Gastroesophageal sphincter (tissue), 4 donors: Measurements from ENCODE around the gene NKAIN4. TPM values are rescaled to one million over a fixed set of nuclear protein-coding genes. Genes with fewer than 3 reads are reported as not detected.

Experiments
- ATAC-seq: fragments of 150-250 bp; one replicate; pipeline ENCODE4 v1.9.1; 2016; ENCODE audit warnings: mild to moderate bottlenecking, moderate library complexity
- H3K27ac ChIP-seq, 4 donors: fragments of 200-600 bp; sonication (generic) in 3 of 4; 1 replicate in 3 of 4; 2 replicates in 1 of 4; pipeline ENCODE4 v1.5.1; 2016 to 2019
- H3K27me3 ChIP-seq: fragments of 200-600 bp; sonication (generic); one replicate; pipeline ENCODE4 v1.5.1; 2019
- H3K36me3 ChIP-seq, 2 donors: fragments of 200-600 bp; sonication (generic); one replicate each; pipeline ENCODE4 v1.5.1; 2019; ENCODE audit warnings: control low read depth in 1 of 2
- H3K4me1 ChIP-seq, 3 donors: fragments of 200-600 bp; sonication (generic); 1 replicate in 2 of 3; 2 replicates in 1 of 3; pipeline ENCODE4 v1.5.1; 2016 to 2019; ENCODE audit warnings: control low read depth in 2 of 3
- H3K4me3 ChIP-seq, 2 donors: fragments of 200-600 bp; sonication (generic); one replicate each; pipeline ENCODE4 v1.5.1; 2019; ENCODE audit warnings: mild to moderate bottlenecking in 1 of 2, moderate library complexity in 1 of 2
- H3K9me3 ChIP-seq, 3 donors: fragments of 200-600 bp; sonication (generic); one replicate each; pipeline ENCODE4 v1.5.1; 2017 to 2019; ENCODE audit warnings: control low read depth in 2 of 3
- EP300 ChIP-seq: sonication (generic); formaldehyde crosslinking; IDR thresholded peaks from one replicate; pipeline ENCODE4 v1.6.1; 2017; ENCODE audit warnings: antibody characterized with exemption, mild to moderate bottlenecking
- POLR2A ChIP-seq, 2 donors: fragments of 450-650 bp; IDR thresholded peaks; one replicate each; pipeline ENCODE4 v1.6.1; 2017; ENCODE audit warnings: antibody characterized with exemption in 2 of 2, mild to moderate bottlenecking in 2 of 2, moderate library complexity in 1 of 2
- POLR2AphosphoS5 ChIP-seq: sonication (generic); formaldehyde crosslinking; IDR thresholded peaks from one replicate; pipeline ENCODE4 v1.6.1; 2017; ENCODE audit warnings: antibody characterized with exemption
- WGBS, 2 donors: methylation state at CpG; one replicate each; pipeline ENCODE4 v1.1.5; 2018; ENCODE audit warnings: low coverage in 1 of 2; 5-methylcytosine and 5-hydroxymethylcytosine counted together
- total RNA-seq, 4 donors: library from RNA; depleted of rRNA; stranded (reverse); fragments of >200 nt; gene quantifications; one replicate each; pipeline ENCODE4 v1.1.0, GENCODE V29; 2016
- TF ChIP-seq, protein P1 (sequence below), 4 experiments: fragments of 200-600 bp in 2 of 4; fragments of 450-650 bp in 2 of 4; sonication (generic) in 1 of 4; IDR thresholded peaks; one replicate each; pipeline ENCODE4 v1.5.1; 2017 to 2019; ENCODE audit warnings: antibody characterized with exemption in 4 of 4, mild to moderate bottlenecking in 2 of 4, moderate library complexity in 2 of 4

Gene NKAIN4
- total RNA-seq, 4 donors from 2014 or later, result 2.3 TPM; not detected in 3

DNA sequence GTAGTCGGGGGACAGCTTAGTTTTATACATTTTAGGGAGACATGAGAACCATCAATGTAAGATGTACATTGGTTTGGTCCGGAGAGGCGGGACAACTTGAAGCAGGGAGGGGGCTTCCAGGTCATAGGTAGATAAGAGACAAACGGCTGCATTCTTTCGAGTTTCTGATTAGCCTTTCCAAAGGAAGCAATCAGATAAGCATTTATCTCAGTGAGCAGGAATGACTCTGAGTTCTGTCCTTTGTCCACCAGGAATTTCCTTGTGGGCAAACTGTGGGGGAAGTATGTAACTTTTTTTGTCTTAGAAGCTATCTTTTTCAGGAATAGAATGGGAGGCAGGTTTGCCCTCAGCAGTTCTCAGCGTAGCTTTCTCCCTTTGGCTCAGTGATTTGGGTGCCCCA lies 39.7 kb downstream of the NKAIN4 start:
- H3K27ac ChIP-seq, result peak overlapping the region in 1 of 4 donors; percentile 90
- no peaks in the 10 kb centered on the region for H3K9me3 ChIP-seq
- ATAC-seq, result no peak
- TF ChIP-seq, protein P1, sequence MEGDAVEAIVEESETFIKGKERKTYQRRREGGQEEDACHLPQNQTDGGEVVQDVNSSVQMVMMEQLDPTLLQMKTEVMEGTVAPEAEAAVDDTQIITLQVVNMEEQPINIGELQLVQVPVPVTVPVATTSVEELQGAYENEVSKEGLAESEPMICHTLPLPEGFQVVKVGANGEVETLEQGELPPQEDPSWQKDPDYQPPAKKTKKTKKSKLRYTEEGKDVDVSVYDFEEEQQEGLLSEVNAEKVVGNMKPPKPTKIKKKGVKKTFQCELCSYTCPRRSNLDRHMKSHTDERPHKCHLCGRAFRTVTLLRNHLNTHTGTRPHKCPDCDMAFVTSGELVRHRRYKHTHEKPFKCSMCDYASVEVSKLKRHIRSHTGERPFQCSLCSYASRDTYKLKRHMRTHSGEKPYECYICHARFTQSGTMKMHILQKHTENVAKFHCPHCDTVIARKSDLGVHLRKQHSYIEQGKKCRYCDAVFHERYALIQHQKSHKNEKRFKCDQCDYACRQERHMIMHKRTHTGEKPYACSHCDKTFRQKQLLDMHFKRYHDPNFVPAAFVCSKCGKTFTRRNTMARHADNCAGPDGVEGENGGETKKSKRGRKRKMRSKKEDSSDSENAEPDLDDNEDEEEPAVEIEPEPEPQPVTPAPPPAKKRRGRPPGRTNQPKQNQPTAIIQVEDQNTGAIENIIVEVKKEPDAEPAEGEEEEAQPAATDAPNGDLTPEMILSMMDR (IDR thresholded peaks at IDR 0.05), result no peak
- no peak for TF ChIP-seq EP300
- no peak for TF ChIP-seq POLR2AphosphoS5
- TF ChIP-seq POLR2A (IDR thresholded peaks at IDR 0.05), result no peak
- H3K36me3 ChIP-seq, result peaks cover 0 to 54% of the 10 kb centered on the region in 2 donors
- peaks cover 0 to 69% (median 22%) of the 10 kb centered on the region in 3 donors for H3K4me1 ChIP-seq
- peaks cover 11% of the 10 kb centered on the region for H3K27me3 ChIP-seq
- H3K4me3 ChIP-seq, result peak overlapping the region in 1 of 2 donors; percentile 96
- WGBS, 2 donors, result 32 to 62% methylated on average over 5 of the region's 6 CpGs

DNA sequence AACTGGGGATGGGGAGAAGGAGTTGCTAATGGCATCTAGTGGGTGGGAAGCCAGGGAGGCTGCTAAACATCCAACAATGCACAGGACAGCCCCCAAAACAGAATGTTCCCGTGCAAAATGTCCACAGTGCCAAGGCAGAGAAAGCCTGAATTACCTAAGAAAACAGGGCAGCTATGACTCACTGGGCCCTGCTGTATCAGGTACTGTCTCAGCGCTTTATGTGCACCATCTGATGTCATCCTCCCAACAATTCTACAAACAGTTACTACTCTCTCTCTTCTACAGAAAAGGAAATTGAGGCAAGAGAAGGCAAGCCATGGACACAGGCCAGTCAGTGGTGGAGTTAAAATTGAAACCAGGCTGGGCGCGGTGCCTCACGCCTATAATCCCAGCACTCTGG lies 41.5 kb downstream of the NKAIN4 start:
- Histone ChIP-seq H3K27ac (peak overlapping the region in 1 of 4 donors; percentile 14), H3K27me3 (no peaks in the 10 kb centered on the region), H3K36me3 (peaks cover 0 to 68% of the 10 kb centered on the region in 2 donors), H3K4me1 (peaks cover 0 to 84% (median 23%) of the 10 kb centered on the region in 3 donors), H3K9me3 (no peaks in the 10 kb centered on the region), H3K4me3 (no peak overlapping the region)
- WGBS, 2 donors, result 57 to 75% methylated on average over 1 to 4 of the region's 5 CpGs
- peak; percentile 33 for TF ChIP-seq POLR2AphosphoS5
- no peak for TF ChIP-seq POLR2A (IDR thresholded peaks at IDR 0.05)
- no peak for ATAC-seq

DNA sequence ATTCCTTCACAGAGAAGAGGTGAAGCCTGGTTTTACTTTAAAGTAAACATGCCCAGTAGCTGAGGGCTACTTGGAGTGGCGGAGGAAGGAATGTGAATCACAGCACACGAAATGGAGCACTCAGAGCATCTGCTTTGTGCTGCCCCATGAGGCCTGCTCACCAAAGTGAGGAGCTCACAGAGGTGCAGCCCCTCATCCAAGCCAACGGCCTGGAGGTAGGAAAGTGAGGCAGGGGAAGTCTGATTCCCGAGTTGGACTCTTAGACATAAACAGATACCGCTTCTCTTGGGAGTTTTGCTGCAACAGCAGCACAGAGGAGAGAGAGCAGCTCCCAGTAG lies 41.9 kb downstream of the NKAIN4 start:
- Histone ChIP-seq H3K4me1 (peaks cover 0 to 88% (median 23%) of the 10 kb centered on the region in 3 donors), H3K36me3 (peaks cover 0 to 73% of the 10 kb centered on the region in 2 donors), H3K27ac (peak overlapping the region in 2 of 4 donors; percentile 14 to 22), H3K4me3 (no peak overlapping the region), H3K9me3 (no peaks in the 10 kb centered on the region), H3K27me3 (no peaks in the 10 kb centered on the region)
- TF ChIP-seq POLR2AphosphoS5 (no peak), POLR2A (IDR thresholded peaks at IDR 0.05) (no peak), EP300 (no peak)
- TF ChIP-seq, protein P1 (IDR thresholded peaks at IDR 0.05), result no peak
- WGBS, 2 donors, result 58 to 70% methylated on average over 2 to 3 of the region's 5 CpGs
- ATAC-seq, result no peak

DNA sequence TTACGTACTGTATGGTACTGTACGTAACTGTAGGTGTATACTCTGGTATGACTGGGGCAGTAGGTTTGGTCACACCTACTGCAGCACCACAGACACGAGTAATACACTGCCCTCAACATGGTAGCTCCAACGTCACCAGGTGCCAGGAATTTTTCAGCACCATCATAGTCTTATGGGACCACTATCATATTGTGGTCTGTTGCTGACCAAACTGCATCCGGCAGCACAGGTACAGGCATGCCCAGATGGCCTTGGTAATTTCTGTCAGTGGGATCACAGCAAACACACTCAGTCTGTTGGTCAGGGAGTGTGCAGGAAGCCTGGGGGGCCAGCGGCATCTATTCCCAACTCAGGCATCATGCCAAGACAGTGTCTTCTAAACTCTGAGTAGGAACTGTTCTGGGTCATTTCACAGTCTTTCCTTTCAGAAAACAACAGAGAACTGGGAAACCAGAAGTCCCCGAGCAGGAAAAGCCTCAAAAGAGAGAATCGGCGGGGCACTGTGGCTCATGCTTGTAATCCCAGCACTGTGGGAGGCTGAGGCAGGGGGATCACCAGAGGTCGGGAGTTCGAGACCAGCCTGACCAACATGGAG lies 44.2 kb downstream of the NKAIN4 start:
- no peak overlapping the region for H3K27ac ChIP-seq
- H3K4me1 ChIP-seq, result peaks cover 0 to 97% (median 25%) of the 10 kb centered on the region in 3 donors
- H3K4me3 ChIP-seq, result no peak overlapping the region
- no peak for ATAC-seq
- TF ChIP-seq EP300 (no peak), POLR2A (IDR thresholded peaks at IDR 0.05) (no peak), POLR2AphosphoS5 (no peak)
- TF ChIP-seq, protein P1 (IDR thresholded peaks at IDR 0.05), result no peak
- no peaks in the 10 kb centered on the region for H3K27me3 ChIP-seq
- H3K36me3 ChIP-seq, result peaks cover 0 to 95% of the 10 kb centered on the region in 2 donors
- 74% methylated on average over 6 of the region's 11 CpGs; no CpG with 5 or more reads in 1 of the 2 donors for WGBS, 2 donors
- no peaks in the 10 kb centered on the region for H3K9me3 ChIP-seq

DNA sequence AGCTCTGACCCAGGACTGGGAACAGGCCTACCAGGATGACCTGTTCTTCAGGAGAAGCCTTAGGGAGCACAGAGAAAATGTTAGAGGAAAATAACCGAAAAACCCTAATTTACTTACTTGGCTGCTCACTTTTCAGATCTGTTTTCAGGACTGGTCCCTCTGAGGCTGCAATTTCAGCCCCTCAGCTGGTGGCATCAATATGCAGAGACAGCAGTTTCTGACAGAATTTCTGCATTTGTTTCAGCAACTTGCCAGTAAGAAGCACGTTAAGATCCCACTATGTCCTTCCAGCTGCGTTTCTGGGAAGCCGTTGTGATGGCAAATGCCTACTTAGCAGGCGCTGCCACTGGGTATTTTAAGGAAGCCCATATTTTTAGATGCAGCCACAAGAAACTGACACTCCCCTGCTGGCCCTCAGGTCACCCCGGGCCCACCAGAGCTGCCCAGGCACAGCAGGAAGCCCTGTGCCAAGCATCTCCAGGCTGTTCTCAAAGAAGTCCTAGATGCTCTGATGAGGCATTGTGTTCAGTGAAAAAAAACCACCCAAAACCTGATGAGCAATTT lies 45.8 kb downstream of the NKAIN4 start:
- peaks cover 0 to 97% of the 10 kb centered on the region in 2 donors for H3K36me3 ChIP-seq

More for the DNA sequence above, 45.8 kb downstream of the NKAIN4 start:
- Histone ChIP-seq H3K27me3 (no peaks in the 10 kb centered on the region), H3K27ac (no peak overlapping the region), H3K4me3 (no peak overlapping the region), H3K9me3 (no peaks in the 10 kb centered on the region), H3K4me1 (peaks cover 0 to 82% (median 19%) of the 10 kb centered on the region in 3 donors)
- WGBS, 2 donors, result 69 to 77% methylated on average over 5 of the region's 6 CpGs
- ATAC-seq, result no peak
- TF ChIP-seq, protein P1 (IDR thresholded peaks at IDR 0.05), result no peak
- TF ChIP-seq POLR2AphosphoS5, result peak; percentile 27
